GM21447 (cell line): ENCODE results near the gene RABGAP1L.
A peak's percentile ranks its signal among the peaks of the same experiment; 100 is the strongest.

Experiments
- ATAC-seq: cut with Tn5 transposase; IDR thresholded peaks from one replicate; pipeline ENCODE4 v1.9.1; 2021; ENCODE audit not compliant: unreplicated experiment

Gene RABGAP1L

DNA sequence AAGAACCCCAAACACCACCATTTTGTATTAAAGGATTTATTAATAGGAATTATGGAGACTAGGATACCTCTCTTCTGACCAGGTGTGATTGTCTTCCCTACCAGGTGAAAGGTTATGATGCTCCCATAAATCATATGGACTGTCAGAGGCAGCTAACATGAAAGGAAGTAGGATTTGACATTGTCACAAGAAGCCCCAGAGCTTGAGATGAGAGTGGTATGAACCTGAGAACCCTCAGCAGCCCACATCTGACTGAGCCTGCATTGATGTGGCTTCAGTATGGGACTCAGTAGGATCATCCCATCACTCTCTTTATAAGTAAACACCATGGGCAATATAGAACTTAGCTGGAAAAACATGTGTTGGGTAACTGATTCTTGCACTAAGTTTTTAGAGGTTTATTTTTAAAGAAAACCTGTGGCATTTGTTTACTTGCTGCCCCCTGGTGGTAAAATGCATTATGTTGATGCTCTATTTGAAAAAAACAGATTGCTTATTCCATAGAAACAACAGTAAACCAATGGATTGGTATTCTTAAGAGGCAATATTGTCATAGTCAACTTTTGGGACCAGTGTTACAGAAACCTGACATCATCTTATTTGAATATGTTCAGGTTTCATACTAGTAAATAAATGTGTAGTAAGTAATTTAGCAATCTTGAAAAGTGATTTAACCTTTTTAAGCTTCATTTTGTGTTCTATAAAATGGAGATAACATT lies 823.8 kb downstream of the RABGAP1L start:
- no peak for ATAC-seq

DNA sequence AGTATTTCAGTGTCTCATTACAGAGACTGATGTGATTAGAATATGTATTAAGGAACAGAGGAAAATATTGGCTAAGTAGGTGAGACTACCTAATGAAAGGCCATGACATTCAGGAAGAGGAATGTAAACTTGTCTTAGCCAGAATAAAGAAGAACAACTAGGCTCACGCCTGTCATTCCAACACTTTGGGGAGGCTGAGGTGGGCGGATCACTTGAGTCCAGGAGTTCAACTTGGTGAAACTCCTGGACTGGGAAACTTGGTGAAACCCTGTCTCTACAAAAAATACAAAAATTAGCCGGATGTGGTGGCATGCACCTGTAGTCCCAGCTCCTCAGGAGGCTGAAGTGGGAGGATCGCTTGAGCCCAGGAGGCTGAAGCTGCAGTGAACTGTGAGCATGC lies 825.6 kb downstream of the RABGAP1L start:
- no peak for ATAC-seq

DNA sequence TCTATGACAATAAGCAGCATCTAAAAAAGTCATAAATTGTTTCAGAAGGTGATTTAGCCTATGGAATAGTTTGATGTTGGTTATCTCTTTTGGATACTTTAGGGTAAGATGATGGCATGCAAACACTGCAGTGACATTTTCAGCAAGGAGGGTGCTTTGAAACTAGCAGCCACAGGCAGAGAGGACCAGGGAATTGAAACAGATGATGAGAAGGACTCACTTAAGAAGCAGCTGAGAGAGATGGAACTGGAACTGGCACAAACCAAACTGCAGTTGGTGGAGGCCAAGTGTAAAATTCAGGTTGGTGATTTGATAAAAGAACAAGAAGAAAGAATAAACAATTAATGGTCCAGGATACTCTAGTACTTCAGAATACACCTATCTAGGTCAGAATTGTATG lies 829.2 kb downstream of the RABGAP1L start:
- no peak for ATAC-seq

DNA sequence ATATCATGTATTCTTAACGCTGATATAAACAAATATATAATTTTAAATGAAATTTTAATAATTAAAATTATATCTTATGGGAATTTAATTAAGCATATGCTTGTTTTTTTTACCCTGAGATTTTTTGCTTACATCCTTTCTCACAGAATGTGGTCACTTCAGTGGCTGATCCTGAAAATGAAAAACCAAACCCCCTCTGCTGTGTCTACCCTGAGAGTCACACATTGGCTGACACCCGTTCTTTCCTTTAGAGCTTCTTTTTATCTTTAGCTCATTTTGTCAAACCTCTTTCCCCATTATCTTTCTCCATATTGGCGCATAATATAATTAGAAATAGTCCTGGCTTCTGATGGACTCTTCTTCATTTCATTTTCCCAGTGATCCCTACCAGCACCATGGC lies 829.7 kb downstream of the RABGAP1L start:
- no peak for ATAC-seq

DNA sequence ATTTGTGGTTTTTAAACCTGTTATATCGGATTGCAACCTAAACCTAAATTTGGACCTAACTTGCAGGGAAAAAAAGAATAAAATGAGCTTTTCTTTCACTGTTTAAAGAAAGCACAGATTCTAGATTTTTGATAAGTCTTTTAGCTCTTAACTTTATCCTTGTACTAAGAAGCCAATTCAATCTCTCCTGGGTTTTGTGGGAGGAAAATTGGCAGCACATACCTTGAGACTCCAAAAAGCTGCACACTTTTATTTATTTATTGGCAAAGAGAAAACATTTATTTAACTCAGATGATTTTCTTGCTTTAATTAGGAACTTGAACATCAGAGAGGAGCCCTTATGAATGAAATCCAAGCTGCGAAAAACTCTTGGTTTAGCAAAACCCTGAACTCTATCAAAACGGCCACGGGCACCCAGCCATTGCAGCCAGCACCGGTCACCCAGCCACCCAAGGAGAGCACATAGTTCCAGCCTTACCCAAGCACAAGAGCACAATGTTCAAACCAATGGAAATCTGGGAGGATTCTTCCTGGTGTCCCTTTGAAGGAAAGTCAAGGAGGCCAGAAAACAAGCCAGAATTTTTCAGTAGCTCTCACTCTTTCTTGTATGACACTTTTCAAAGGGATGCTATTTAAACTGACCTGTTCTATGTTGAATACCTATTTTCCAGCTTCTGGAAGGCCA lies 830.4 kb downstream of the RABGAP1L start:
- no peak for ATAC-seq

DNA sequence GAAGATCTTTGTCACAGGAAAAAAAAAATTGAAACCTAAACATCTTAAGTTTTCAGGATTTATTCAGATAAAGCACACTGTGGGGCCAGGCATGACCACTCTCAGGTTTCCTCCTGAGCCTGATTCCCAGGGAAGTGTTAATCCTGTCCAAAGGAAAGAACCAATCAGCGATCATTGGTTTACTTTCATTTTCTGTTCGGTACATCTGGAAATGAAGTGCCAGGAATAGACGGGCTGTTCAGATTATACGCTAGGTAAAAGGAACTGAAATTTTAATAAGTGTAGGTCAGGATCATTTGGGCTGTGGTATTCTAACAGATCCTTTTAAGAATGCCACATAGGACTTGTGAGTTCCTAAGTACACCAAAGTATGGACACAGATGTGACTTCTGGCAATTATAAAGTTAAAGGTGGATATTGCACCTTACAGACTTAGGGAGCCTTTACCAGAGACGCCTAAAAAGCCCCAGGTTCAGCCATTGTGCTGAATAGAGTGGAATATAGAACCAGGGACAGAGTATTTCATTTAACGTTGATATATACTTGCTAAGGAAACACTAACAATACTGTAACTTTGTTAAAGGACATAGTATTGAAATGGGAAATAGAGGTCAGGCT lies 831.2 kb downstream of the RABGAP1L start:
- no peak for ATAC-seq

DNA sequence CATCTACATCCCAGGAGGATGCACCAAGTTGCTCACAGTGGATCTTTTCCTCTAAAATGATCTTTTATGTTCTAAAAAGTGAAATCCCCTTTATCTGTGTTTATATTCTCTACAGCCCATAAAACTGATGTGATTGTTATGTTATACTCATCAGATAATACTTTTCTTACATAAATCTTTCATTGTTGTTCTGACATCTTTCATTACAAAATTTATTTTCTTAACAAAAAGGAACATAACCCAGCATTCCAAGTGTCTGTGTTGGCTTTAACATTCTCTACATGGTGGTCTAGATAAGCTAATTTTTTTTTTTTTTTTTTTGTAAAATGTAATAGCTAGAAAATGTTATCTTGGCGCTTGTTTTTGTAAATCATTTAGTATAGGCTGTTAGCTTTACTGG lies 832.2 kb downstream of the RABGAP1L start:
- ATAC-seq, result no peak

DNA sequence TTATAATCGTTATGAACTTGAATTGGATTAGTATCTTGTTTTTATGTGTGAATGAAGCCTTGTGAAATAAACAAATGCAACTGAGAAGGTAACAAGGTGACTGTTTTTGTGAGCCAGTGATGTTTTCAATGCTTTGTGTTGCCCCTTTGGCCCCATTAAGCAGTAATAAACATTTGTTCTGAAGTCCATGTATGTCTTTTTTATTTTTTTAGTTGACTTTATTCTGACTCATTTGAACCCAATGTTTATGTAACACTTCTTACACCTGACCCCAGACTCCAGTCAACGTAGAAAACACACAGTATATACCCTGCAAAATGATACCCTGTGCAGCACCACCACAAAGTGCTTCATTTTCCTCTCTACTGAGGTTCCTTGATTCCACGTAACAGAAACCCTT lies 835.8 kb downstream of the RABGAP1L start:
- ATAC-seq, result no peak

DNA sequence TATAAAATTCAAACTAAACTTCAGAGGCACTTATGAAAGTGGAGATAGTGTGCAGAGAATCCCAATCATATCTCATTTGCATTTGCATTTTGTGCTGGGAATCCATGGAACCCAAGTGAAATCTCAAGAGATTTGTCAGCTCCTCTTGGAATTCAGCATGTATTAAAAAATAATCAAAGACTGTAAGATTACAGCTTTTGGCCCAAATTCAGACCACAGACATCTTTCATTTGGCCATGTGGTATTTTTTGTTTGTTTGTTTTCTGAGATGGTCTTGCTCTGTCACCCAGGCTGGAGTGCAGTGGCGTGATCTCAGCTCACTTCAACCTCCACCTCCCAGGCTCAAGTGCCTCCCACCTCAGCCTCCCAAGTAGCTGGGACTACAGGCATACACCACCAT lies 836.6 kb downstream of the RABGAP1L start:
- no peak for ATAC-seq

DNA sequence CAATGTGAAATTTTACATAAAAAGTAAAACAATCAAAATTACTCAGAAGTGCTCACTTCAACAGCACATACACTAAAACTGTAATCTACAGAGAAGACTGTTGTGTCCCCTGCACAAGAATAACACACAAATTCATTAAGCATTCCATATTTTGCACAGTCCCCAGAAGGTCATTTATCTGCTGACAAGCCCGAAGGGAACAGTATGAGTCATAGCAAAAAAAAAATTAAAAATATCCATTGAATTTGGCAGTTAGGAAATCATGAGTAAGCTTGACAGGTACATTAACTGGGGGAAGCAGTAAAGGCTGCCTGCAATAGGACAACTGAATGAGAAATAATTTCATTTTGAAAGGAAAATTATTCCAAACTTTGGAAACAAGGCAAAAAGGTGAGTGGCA lies 837.2 kb downstream of the RABGAP1L start:
- no peak for ATAC-seq

DNA sequence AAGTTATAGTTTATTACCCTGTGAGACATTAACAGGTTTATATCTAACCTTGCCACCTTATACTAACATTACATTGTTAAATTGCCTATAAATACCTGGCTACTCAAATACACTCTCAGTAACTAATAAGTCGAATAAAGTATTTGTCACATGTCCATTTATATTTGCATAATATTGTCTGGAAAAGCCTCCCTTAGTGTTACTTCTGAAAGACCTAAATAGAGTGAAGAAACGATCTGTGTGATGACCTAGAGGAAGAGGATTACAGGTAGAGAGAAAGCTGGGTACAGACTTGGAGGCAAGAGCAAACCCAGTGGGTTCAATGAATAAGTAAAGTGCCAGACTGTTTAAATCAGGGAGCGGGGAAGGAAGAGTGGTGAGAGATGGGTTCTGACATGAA lies 837.7 kb downstream of the RABGAP1L start:
- ATAC-seq, result no peak

DNA sequence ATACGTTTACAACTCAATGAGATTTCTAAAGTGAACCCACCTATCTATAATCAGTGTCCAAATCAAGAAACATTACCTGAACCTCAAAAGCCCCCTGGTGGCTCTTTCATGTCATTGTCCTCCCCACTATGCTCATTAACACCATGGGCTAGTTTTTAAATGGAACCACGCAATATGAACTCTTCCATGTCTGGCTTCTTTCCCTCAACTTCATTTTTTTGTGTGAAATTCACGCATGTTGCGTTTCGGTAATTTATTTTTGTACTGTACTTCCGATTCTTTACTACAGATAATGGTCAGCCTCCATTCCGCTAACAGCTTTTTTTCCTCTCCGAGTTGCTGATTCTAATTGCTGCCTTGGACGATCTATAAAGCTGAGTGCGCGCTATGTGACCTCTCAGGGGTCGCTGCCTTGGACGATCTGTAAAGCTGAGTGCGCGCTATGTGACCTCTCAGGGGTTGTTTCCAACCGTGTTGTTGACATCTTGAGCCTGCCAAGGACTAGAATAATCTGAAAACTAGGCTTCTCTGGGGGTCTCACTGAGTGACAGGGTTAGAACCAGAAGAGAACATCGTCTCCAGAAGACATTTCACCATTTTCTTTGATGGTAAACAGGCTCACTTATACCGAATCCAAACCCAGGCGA lies 839.4 kb downstream of the RABGAP1L start:
- no peak for ATAC-seq

DNA sequence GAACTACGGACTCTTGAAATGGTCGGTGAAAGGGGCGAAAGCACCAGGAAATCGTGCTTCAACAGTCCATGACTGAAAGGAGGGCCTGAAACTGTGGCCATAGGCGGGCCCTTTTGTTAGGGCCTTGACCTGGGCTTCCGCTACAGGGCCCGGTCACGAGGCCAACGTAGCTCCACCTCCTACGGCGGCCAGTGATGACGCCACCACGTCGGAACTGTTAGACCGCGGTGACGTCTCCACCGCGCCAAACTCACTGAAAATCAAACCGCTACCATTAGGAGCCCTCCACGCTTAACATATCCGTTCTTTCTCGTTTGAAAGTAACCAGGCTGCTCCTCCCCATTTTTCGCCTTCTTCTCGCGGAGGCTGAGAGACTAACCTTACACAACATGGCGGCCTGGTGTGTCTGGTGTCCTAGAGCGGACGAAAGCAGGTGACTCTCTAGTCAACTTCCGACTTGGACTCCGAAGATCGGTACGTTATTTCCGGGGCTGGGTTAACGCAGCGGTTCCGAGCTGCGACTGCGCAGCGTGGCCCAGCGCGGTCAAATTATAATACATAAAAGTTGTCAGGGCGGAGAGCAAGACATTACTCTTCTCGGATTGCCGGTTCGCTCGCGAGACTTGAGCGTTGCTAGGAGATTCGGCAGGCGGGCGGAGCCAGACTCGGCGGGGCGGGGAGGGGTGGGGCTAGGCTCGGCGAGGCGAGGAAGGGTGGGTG lies 840.1 kb downstream of the RABGAP1L start:
- ATAC-seq, result peak; percentile 69

DNA sequence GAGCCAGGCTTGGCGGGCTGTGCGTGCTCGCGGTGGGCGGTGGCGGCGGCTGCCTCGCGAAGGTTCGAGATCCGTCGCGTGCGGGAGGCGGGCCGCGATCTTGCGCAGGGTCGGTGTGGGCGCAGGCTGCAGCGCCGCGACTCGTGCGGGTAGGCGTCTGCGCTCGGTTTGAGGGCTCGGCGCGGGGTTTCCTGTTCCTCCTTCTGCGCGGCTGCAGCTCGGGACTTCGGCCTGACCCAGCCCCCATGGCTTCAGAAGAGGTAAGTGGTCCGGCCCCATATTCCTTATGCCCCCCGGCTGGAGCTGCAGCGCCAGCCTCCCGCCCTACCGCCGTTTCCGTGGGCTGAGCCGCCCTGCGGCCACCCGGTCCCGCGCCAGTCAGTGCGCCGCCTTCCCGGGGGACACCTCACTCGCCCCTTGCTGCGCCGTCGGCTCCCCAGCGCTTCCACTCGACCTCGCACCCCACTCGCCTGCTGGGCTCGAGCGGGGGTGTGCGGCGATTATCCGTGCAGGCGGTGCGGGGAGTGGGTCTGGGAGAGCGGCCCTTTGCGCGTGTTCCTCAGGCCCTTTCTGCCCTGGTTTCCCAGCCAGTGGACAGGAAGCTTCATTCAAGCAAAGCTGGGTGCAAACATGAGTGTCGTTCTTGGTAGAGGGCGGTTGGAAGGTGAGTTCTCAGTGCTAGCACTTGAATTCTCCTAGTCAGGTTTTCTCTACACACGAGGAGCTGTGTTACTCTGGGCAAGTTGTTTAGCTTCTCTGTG lies 840.8 kb downstream of the RABGAP1L start, which contains the start of gene CACYBP:
Gene CACYBP (plus strand): TSS at position 12 of the 761 bp plus-strand sequence. CDS start 234 bp downstream, at position 246.
- ATAC-seq, result peak; percentile 5

DNA sequence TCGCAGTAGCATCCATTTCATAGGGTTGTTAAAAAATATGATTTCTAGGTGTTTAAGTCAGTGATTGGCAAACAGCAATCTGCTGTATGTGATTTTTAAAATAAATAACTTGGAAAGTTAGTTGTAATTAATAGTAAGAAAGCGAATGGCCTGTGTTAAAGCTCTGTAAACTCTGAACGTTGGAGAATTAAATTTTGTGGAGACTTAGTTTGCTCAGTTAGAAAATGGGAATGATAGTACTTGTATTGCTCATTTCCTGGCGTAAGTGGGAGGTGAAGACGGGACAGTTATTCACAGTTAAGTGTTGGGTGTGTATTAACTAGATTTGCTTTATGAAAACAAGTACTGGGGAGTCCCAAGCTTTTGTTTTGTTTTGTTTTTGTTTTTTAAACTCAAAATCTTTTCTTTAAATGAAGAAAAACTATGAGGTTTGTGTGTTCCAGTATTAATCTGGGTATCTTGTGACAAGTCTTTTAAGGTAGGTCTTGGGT lies 841.4 kb downstream of the RABGAP1L start:
- ATAC-seq, result no peak

DNA sequence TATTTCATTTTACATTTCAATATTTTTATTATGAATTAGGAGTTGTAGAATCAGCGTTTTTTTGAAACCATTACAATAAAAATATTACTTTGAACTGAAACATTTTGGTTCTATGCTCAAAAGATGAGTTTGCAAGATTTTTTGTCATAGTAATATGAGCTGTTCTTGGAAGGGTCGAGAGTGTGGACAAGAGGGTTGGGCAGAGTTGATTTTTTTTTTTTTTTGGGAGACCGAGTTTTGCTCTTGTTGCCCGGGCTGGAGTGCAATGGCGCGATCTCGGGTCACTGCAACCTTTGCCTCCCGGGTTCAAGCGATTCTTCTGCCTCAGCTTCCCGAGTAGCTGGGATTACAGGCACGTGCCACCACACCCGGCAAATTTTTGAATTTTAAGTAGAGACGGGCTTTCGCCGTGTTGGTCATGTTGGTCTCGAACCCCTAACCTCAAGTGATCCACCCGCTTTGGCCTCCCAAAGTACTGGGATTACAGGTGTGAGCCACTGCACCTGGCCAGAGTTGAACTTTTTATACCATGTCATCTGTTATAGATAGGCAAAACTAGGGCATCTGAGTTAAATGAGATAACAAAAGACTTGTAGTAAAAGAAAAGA lies 843.7 kb downstream of the RABGAP1L start:
- ATAC-seq, result no peak

DNA sequence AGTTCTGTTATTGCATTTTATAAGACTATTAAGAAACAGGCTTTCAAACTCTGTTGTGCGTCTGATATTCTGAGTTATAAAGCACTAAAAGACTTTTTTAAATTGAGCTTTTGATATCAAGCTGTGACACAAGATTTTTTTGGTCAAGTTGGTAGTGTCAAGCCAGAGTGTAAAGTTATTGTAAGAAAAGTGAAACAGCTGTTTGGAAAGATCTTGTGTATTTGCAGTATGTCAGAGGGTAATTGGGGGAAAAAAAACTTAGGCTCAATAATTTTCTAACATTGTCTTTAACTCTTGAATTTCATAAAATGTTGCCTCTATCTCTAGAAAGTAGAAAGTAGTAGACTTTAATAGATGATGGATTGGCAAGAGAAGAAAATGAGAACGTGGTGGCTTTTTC lies 844.2 kb downstream of the RABGAP1L start:
- ATAC-seq, result no peak

DNA sequence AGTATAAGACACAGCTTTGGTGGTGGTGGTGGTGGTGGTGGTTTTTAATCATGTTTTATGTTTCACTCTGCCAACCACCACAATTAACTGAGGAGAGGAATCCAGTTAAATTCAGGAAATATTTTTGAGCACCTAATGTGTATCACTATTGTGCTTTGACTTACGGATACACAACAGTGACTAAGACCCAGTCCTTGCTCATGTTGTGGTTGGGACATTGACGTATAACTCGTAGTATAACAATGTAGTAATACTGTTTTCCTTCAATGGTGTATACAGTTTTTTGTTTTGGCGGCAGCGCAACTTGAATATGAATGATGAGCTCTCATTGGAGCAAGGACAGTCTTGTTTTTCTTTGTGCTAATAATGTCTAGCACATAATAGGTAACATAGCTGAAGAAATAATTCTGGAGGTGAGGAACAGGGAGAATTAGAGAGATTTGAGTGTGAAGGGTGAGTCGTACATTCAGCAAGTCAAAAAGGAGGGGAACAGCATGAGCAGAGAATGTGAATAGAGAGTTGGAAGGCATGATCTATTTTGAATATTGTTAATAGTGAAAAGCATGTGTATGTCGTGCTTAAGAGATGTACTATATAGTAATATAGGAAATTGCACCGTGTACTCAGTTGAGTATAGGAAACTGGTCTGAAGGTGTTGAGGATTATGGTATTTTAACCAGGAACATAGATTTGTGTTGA lies 845.9 kb downstream of the RABGAP1L start:
- ATAC-seq, result no peak

DNA sequence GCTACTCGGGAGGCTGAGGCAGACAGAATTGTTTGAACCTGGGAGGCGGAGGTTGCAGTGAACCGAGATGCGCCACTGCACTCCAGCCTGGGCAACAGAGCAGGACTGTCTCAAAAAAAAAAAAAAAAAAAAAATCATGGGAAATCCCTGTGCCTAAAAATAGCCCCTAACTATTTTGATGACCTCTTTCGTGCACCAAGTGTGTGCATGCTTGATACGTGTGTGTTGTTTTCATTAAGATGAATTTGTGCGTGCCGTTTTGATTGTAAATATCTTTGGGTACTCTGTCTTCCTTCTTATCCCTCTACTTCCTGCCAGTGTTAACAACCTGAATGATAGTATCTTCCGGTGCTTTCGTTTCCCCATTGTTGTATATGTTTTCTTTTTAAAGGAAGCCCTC lies 850.2 kb downstream of the RABGAP1L start:
- no peak for ATAC-seq
